ENCODE results near the gene PIR. TPM values are rescaled to one million over a fixed set of nuclear protein-coding genes. Genes with fewer than 3 reads are reported as not detected.

PIR gene
- total RNA-seq, 2 experiments from 2014 or later, result 2.4 to 3.1 TPM

- ChIA-PET POLR2A (no interaction called here), CTCF (no interaction called here)
- Mint-ChIP-seq H3K36me3 (no peaks in the 10 kb centered on the region), H3K4me3 (no peak overlapping the region), H3K27ac (no peak overlapping the region), H3K9me3 (no peaks in the 10 kb centered on the region), H3K27me3 (no peaks in the 10 kb centered on the region), H3K4me1 (ENCODE audit: low read depth) (no peaks in the 10 kb centered on the region)
- intact Hi-C loops (cut with micrococcal nuclease), result no loop called here
- no peak for DNase-seq
These were observed 54.8 kb downstream of the PIR start for GRCh38 chrX:15438332-15438731.

DNA sequence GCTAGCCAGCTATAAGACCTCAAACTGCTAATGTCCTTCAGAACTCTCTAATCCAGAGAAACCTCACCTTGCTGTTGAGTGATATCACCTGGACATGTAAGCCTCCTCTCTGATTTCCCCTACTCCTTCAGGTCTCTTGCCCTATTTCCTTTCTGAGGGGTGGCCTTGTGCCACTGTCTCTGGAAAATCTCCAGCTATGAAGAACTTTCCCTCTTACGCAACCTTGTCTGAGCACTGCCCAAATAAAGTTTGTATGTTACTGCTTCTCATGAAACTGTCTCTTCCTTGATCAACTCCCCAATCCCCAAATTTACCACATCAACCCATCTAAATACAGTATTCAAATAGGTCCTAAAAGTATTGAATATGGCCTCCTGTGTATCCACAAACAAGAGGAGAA, 55.4 kb downstream of the PIR start:
- POLR2A ChIA-PET, result no interaction called here
- CTCF ChIA-PET, result no interaction called here
- Mint-ChIP-seq H3K4me3 (no peak overlapping the region), H3K4me1 (ENCODE audit: low read depth) (no peaks in the 10 kb centered on the region), H3K27ac (no peak overlapping the region), H3K27me3 (peaks cover 6% of the 10 kb centered on the region), H3K36me3 (no peaks in the 10 kb centered on the region), H3K9me3 (no peaks in the 10 kb centered on the region)
- no peak for DNase-seq
- intact Hi-C loops (cut with micrococcal nuclease), result no loop called here

DNA sequence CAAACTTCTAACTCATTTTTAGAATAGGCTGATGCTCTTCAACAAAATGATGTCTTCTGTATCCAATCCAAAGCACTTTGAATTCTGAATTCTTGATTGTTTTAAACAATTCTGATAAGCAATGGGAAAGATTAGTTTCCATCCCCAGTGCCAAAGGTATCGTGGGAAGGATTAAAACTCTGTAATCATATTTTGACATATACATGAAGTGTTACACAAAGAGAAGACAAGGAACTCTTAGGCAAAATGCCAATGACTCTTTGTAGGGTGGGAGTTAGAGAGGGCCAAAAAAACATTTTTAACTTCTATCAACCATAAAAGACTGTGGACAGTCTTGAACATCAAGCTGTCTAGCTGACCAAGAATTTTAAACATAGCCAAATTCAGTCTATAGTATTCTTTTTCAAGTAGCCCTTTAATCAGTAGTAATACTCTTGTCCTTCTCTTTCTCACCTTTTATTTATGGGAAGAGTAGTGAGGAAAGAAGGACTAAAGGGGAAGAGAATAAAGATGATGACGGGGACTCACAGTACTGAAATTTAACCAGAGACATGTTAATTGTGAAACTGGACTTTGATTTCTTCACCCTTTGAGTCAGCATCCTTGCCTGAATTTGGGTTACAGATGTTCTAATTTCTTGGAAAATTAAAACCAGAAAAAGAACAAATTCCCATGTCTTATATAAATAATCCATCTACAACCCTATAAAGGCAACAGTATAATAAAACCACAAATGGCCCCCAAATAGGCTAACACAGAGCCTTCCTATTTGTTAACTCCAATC, 57.1 kb downstream of the PIR start:
- POLR2A ChIA-PET, result no interaction called here
- H3K27ac Mint-ChIP-seq, result no peak overlapping the region
- intact Hi-C loops (cut with micrococcal nuclease), result no loop called here
- H3K4me1 Mint-ChIP-seq (ENCODE audit: low read depth), result no peaks in the 10 kb centered on the region
- no peak for DNase-seq
- CTCF ChIA-PET, result no interaction called here
- peaks cover 14% of the 10 kb centered on the region for H3K27me3 Mint-ChIP-seq
- no peaks in the 10 kb centered on the region for H3K9me3 Mint-ChIP-seq
- H3K4me3 Mint-ChIP-seq, result no peak overlapping the region
- no peaks in the 10 kb centered on the region for H3K36me3 Mint-ChIP-seq

GRCh38 chrX:15434205-15434604, 58.9 kb downstream of the PIR start:
- ChIA-PET CTCF (no interaction called here), POLR2A (no interaction called here)
- DNase-seq, result no peak
- H3K9me3 Mint-ChIP-seq, result no peaks in the 10 kb centered on the region
- no peak overlapping the region for H3K27ac Mint-ChIP-seq
- H3K4me3 Mint-ChIP-seq, result no peak overlapping the region
- intact Hi-C loops (cut with micrococcal nuclease), result no loop called here
- peaks cover 17% of the 10 kb centered on the region for H3K27me3 Mint-ChIP-seq
- H3K4me1 Mint-ChIP-seq (ENCODE audit: low read depth), result no peaks in the 10 kb centered on the region
- no peaks in the 10 kb centered on the region for H3K36me3 Mint-ChIP-seq

DNA sequence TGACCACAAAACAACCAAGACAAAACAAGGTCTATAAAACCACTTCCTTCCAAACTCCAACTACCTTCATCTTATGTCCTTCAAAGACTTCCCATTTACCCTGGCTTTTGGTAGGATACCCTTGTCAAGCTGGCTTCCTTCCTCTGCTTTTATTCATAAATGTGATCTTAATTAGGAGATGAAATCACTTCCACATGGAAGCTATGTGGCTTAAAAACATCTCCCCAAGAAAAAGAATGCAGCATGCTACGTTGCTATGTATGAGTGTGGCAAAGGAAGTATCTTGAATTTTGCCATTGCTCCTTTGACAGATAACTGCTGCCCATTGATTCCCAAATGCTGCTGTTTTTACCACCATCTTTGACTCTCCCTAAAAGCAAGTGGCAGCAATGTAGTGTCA, 62.5 kb downstream of the PIR start:
- no peak overlapping the region for H3K27ac Mint-ChIP-seq
- CTCF ChIA-PET, result no interaction called here

GRCh38 chrX:15430076-15430475, 63.1 kb downstream of the PIR start:
- CTCF ChIA-PET, result no interaction called here
- Mint-ChIP-seq H3K9me3 (no peaks in the 10 kb centered on the region), H3K27me3 (peaks cover 17% of the 10 kb centered on the region), H3K36me3 (no peaks in the 10 kb centered on the region), H3K4me1 (ENCODE audit: low read depth) (no peaks in the 10 kb centered on the region), H3K4me3 (no peak overlapping the region), H3K27ac (no peak overlapping the region)
- POLR2A ChIA-PET, result no interaction called here
- intact Hi-C loops (cut with micrococcal nuclease), result no loop called here
- DNase-seq, result no peak

More for the DNA sequence above, 62.5 kb downstream of the PIR start:
- no peaks in the 10 kb centered on the region for H3K9me3 Mint-ChIP-seq
- no peak overlapping the region for H3K4me3 Mint-ChIP-seq
- intact Hi-C loops (cut with micrococcal nuclease), result no loop called here
- H3K27me3 Mint-ChIP-seq, result peaks cover 17% of the 10 kb centered on the region
- DNase-seq, result no peak
- H3K4me1 Mint-ChIP-seq (ENCODE audit: low read depth), result no peaks in the 10 kb centered on the region
- POLR2A ChIA-PET, result no interaction called here
- H3K36me3 Mint-ChIP-seq, result no peaks in the 10 kb centered on the region

GRCh38 chrX:15425024-15425423, 68.1 kb downstream of the PIR start:
- intact Hi-C loops (cut with micrococcal nuclease), result no loop called here
- Mint-ChIP-seq H3K4me3 (no peak overlapping the region), H3K9me3 (no peaks in the 10 kb centered on the region), H3K4me1 (ENCODE audit: low read depth) (no peaks in the 10 kb centered on the region), H3K36me3 (no peaks in the 10 kb centered on the region), H3K27ac (no peak overlapping the region), H3K27me3 (no peaks in the 10 kb centered on the region)
- no peak for DNase-seq
- POLR2A ChIA-PET, result no interaction called here
- CTCF ChIA-PET, result no interaction called here

GRCh38 chrX:15418707-15419181, 74.4 kb downstream of the PIR start:
- ChIA-PET CTCF (no interaction called here), POLR2A (no interaction called here)
- H3K4me3 Mint-ChIP-seq, result no peak overlapping the region
- intact Hi-C loops (cut with micrococcal nuclease), result no loop called here
- no peak overlapping the region for H3K27ac Mint-ChIP-seq
- no peaks in the 10 kb centered on the region for H3K27me3 Mint-ChIP-seq
- no peak for DNase-seq
- peaks cover 3% of the 10 kb centered on the region for H3K9me3 Mint-ChIP-seq
- H3K4me1 Mint-ChIP-seq (ENCODE audit: low read depth), result no peaks in the 10 kb centered on the region
- no peaks in the 10 kb centered on the region for H3K36me3 Mint-ChIP-seq

- ChIA-PET CTCF (no interaction called here), POLR2A (no interaction called here)
- intact Hi-C loops (cut with micrococcal nuclease), result no loop called here
- Mint-ChIP-seq H3K9me3 (peaks cover 3% of the 10 kb centered on the region), H3K27ac (no peak overlapping the region), H3K36me3 (no peaks in the 10 kb centered on the region), H3K4me3 (no peak overlapping the region), H3K4me1 (ENCODE audit: low read depth) (no peaks in the 10 kb centered on the region), H3K27me3 (no peaks in the 10 kb centered on the region)
- DNase-seq, result no peak
These were observed 75.0 kb downstream of the PIR start for GRCh38 chrX:15418041-15418706.

GRCh38 chrX:15416133-15416993, 76.8 kb downstream of the PIR start:
- CTCF ChIA-PET, result interaction anchor here (0.7 kb wide), 1 partner anchor 1378 kb away, joined by 3 read pairs; no protein-coding TSS in a partner anchor
- no peaks in the 10 kb centered on the region for H3K4me1 Mint-ChIP-seq (ENCODE audit: low read depth)
- no peaks in the 10 kb centered on the region for H3K36me3 Mint-ChIP-seq
- POLR2A ChIA-PET, result no interaction called here
- intact Hi-C loops (cut with micrococcal nuclease), result no loop called here
- peaks cover 3% of the 10 kb centered on the region for H3K9me3 Mint-ChIP-seq
- no peak overlapping the region for H3K4me3 Mint-ChIP-seq
- no peak for DNase-seq
- H3K27ac Mint-ChIP-seq, result no peak overlapping the region
- peaks cover 2% of the 10 kb centered on the region for H3K27me3 Mint-ChIP-seq

DNA sequence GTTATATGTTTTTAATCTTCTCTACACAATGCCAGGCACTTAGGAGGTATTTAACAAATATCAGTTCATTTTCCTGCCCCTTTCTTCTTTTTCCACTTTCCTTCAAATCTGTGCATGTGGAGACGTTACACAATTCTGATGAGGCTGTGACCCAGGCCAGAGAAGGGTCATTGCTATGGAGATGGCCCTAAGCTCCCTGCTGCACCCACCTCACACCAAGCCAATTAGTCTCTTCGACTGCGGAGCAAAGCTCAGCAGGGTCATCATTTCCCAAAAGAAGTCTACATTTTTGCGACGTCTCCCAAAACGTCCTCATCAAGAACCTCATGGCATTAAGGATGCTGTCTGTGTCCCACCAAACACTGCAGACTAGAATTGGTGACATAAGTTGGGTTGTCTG, 80.0 kb downstream of the PIR start:
- intact Hi-C loops (cut with micrococcal nuclease), result no loop called here
- DNase-seq, result no peak
- H3K27ac Mint-ChIP-seq, result no peak overlapping the region
- ChIA-PET POLR2A (no interaction called here), CTCF (no interaction called here)
- peaks cover 2% of the 10 kb centered on the region for H3K27me3 Mint-ChIP-seq
- no peak overlapping the region for H3K4me3 Mint-ChIP-seq
- H3K9me3 Mint-ChIP-seq, result peaks cover 3% of the 10 kb centered on the region
- H3K4me1 Mint-ChIP-seq (ENCODE audit: low read depth), result no peaks in the 10 kb centered on the region
- H3K36me3 Mint-ChIP-seq, result no peaks in the 10 kb centered on the region

DNA sequence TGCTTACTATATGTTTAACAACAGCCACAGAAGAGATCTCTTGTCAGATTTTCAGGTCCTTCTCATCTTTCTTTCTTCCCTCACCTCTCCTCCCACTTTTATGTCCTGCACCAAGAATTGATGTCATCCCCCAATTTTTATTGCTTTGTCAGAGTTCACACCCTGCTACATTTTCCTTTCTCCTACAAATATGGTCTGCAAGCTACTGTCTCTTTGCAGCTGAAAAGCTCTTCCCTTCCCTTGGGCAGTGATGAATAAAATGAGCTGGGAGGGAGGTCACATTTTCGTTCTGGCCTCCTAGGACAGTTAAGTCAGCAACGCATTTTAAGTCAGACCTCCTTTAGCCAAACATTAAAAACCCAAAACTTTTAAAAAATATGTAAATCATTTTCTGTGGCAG, 82.2 kb downstream of the PIR start:
- CTCF ChIA-PET, result no interaction called here
- POLR2A ChIA-PET, result no interaction called here
- no peak for DNase-seq
- Mint-ChIP-seq H3K27ac (no peak overlapping the region), H3K36me3 (no peaks in the 10 kb centered on the region), H3K4me3 (no peak overlapping the region), H3K9me3 (no peaks in the 10 kb centered on the region), H3K27me3 (peaks cover 2% of the 10 kb centered on the region), H3K4me1 (ENCODE audit: low read depth) (no peaks in the 10 kb centered on the region)
- intact Hi-C loops (cut with micrococcal nuclease), result no loop called here
